GM19455 (cell line): ENCODE results near the gene LHFPL2.

Experiments
- ATAC-seq: cut with Tn5 transposase; IDR thresholded peaks from one replicate; pipeline ENCODE4 v1.9.1; 2021; ENCODE audit not compliant: unreplicated experiment

LHFPL2 gene

GRCh38 chr5:78505860-78506259 lies 142.7 kb downstream of the LHFPL2 start:
- ATAC-seq, result no peak

- ATAC-seq, result no peak
These were observed 143.6 kb downstream of the LHFPL2 start for GRCh38 chr5:78504704-78505677.

GRCh38 chr5:78503958-78504653 lies 144.5 kb downstream of the LHFPL2 start:
- ATAC-seq, result no peak

- ATAC-seq, result no peak
These were observed 146.9 kb downstream of the LHFPL2 start for GRCh38 chr5:78501411-78502352.

GRCh38 chr5:78500871-78501270 lies 147.7 kb downstream of the LHFPL2 start:
- ATAC-seq, result no peak

- ATAC-seq, result no peak
These were observed 148.5 kb downstream of the LHFPL2 start for GRCh38 chr5:78500028-78500427.

GRCh38 chr5:78499485-78499884 lies 149.1 kb downstream of the LHFPL2 start:
- no peak for ATAC-seq

GRCh38 chr5:78497573-78498533 lies 150.7 kb downstream of the LHFPL2 start:
- no peak for ATAC-seq

- no peak for ATAC-seq
These were observed 152.2 kb downstream of the LHFPL2 start for GRCh38 chr5:78496373-78496772.

- ATAC-seq, result no peak
These were observed 152.8 kb downstream of the LHFPL2 start for GRCh38 chr5:78495800-78496199.

- no peak for ATAC-seq
These were observed 155.9 kb downstream of the LHFPL2 start for GRCh38 chr5:78492650-78493049.

- ATAC-seq, result no peak
These were observed 156.3 kb downstream of the LHFPL2 start for GRCh38 chr5:78492224-78492623.

- no peak for ATAC-seq
These were observed 157.7 kb downstream of the LHFPL2 start for GRCh38 chr5:78490709-78491485.

- ATAC-seq, result no peak
These were observed 160.7 kb downstream of the LHFPL2 start for GRCh38 chr5:78487846-78488245.

- no peak for ATAC-seq
These were observed 162.4 kb downstream of the LHFPL2 start for GRCh38 chr5:78486218-78486617.

- peak; percentile 74 for ATAC-seq
These were observed 164.6 kb downstream of the LHFPL2 start for GRCh38 chr5:78483809-78484521.

- no peak for ATAC-seq
These were observed 165.6 kb downstream of the LHFPL2 start for GRCh38 chr5:78482948-78483347.

GRCh38 chr5:78476795-78477194 lies 171.8 kb downstream of the LHFPL2 start:
- no peak for ATAC-seq
